ENCODE results near the gene C7orf57.

DNA sequence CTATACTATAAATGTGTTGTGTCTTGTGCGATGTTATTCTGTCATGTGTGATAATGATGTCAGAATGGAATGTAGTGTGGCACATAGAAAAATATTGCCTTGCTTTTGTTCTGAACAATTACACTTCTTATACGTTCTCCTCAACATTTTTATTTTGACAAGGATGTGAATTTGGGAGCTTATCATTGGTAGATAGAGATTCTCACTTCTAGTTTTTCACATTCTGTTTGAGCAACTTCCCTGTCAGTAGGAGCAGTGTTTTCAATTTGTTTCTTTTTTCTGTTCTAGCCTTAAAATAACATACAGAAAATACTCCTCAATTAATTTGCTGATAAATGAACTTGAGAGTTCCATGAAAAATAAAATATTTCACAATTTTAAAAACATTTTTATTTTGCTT, 24.0 kb upstream of the C7orf57 start:
- TF ChIP-seq POLR2A (IDR thresholded peaks at IDR 0.05; ENCODE audit: borderline replicate concordance, extremely low read depth, insufficient read depth, insufficient read length) (no peak), CTCF (IDR thresholded peaks at IDR 0.05 in 2 of 3, conservative IDR thresholded peaks at IDR 0.05 in 1 of 3; ENCODE audit: borderline replicate concordance in 1 of 3, insufficient read depth in 1 of 3, low read depth in 2 of 3, low read length in 2 of 3) (no peak)

Measured in HCT116 (cell line).